SK-N-SH (cell line): Measurements from ENCODE around the gene UBD.

ENCODE experiments used
- CHD2 ChIP-seq: fragments of 150-350 bp; IDR thresholded peaks from 2 replicates; pipeline ENCODE4 v1.6.1; 2018; ENCODE audit warnings: low read length; ENCODE audit not compliant: partially characterized antibody
- ELF1 ChIP-seq: IDR thresholded peaks from 2 replicates; pipeline ENCODE4 v1.4.0; 2012
- EP300 ChIP-seq, 2 experiments: IDR thresholded peaks; 2 replicates each; pipeline versions ENCODE4 v1.4.0 to v1.6.1; 2012; ENCODE audit warnings: borderline replicate concordance in 1 of 2, low read depth in 1 of 2, low read length in 1 of 2
- EZH2phosphoT487 ChIP-seq: fragments of 200-600 bp; sonication (generic); IDR thresholded peaks from 2 replicates; pipeline ENCODE4 v1.6.1; 2017; ENCODE audit warnings: low read depth, mixed run types, mild to moderate bottlenecking, antibody characterized with exemption, moderate library complexity, borderline replicate concordance
- FOXM1 ChIP-seq: IDR thresholded peaks from 2 replicates; pipeline ENCODE4 v1.4.0; 2012; ENCODE audit warnings: low read depth, mild to moderate bottlenecking
- GABPA ChIP-seq: IDR thresholded peaks from 2 replicates; pipeline ENCODE4 v1.4.0; 2012; ENCODE audit warnings: low read depth, mild to moderate bottlenecking
- POLR2AphosphoS5 ChIP-seq: IDR thresholded peaks from 2 replicates; pipeline ENCODE4 v1.6.1; 2012; ENCODE audit warnings: low read depth, low read length
- RFX5 ChIP-seq: IDR thresholded peaks from 2 replicates; pipeline ENCODE4 v1.6.1; 2012; ENCODE audit warnings: mild to moderate bottlenecking, improper control_type of control experiment, low read length
- TAF1 ChIP-seq: IDR thresholded peaks from 2 replicates; pipeline ENCODE4 v1.6.1; 2012; ENCODE audit warnings: low read depth, mild to moderate bottlenecking, low read length, moderate library complexity, borderline replicate concordance
- TF ChIP-seq, protein P1 (sequence below): fragments of 200-600 bp; sonication (generic); IDR thresholded peaks from 2 replicates; pipeline ENCODE4 v1.6.1; 2017; ENCODE audit warnings: antibody characterized with exemption, mild to moderate bottlenecking, moderate library complexity
- TF ChIP-seq, protein P2 (sequence below): IDR thresholded peaks from 2 replicates; pipeline ENCODE4 v1.4.0; 2012; ENCODE audit warnings: low read depth, borderline replicate concordance

DNA sequence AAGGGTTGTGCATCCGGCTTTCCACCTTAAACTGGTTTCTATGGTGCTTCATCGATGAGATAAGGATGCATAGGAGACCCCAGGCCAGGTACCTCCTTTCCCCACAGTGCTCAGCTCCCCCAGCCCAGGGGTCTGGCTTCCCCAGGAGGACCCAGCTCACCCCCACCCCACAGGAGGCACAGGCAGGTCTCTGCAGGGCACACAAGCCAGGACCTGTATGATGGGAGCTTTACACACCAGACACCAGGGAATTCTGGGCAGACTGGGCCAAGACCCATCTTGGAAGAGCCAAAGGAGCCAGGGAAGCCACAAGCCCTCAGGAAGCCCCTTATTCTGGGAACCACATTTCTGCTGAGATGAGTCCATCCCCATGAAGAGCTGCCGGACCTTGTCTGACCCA is 29.6 kb downstream of the UBD start:
- TF ChIP-seq EZH2phosphoT487 (no peak), POLR2AphosphoS5 (no peak), TAF1 (no peak), CHD2 (no peak), GABPA (no peak), FOXM1 (no peak), EP300 (IDR thresholded peaks at IDR 0.05; ENCODE audit: borderline replicate concordance in 1 of 2, low read depth in 1 of 2, low read length in 1 of 2) (no peak), RFX5 (no peak), ELF1 (no peak)
- TF ChIP-seq, protein P1, sequence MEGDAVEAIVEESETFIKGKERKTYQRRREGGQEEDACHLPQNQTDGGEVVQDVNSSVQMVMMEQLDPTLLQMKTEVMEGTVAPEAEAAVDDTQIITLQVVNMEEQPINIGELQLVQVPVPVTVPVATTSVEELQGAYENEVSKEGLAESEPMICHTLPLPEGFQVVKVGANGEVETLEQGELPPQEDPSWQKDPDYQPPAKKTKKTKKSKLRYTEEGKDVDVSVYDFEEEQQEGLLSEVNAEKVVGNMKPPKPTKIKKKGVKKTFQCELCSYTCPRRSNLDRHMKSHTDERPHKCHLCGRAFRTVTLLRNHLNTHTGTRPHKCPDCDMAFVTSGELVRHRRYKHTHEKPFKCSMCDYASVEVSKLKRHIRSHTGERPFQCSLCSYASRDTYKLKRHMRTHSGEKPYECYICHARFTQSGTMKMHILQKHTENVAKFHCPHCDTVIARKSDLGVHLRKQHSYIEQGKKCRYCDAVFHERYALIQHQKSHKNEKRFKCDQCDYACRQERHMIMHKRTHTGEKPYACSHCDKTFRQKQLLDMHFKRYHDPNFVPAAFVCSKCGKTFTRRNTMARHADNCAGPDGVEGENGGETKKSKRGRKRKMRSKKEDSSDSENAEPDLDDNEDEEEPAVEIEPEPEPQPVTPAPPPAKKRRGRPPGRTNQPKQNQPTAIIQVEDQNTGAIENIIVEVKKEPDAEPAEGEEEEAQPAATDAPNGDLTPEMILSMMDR, result no peak
- TF ChIP-seq, protein P2, sequence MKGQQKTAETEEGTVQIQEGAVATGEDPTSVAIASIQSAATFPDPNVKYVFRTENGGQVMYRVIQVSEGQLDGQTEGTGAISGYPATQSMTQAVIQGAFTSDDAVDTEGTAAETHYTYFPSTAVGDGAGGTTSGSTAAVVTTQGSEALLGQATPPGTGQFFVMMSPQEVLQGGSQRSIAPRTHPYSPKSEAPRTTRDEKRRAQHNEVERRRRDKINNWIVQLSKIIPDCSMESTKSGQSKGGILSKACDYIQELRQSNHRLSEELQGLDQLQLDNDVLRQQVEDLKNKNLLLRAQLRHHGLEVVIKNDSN, result no peak
